Natural killer cell (primary cell): ENCODE data around the gene ARFGAP3. TPM values are rescaled to one million over a fixed set of nuclear protein-coding genes. Genes with fewer than 3 reads are reported as not detected.

Experiments used
- ATAC-seq, 3 donors: fragments of 150-1000 bp in 2 of 3; fragments of 200-7000 bp in 1 of 3; cut with Tn5 transposase; 1 replicate in 1 of 3; 2 replicates in 2 of 3; pipeline ENCODE4 v1.10.0; 2021; ENCODE audit warnings: mild to moderate bottlenecking in 2 of 3, moderate library complexity in 2 of 3
- DNase-seq, 2 donors: peaks; one replicate each; pipeline versions ENCODE4 v3.0.0 to v3.0.0-alpha.2; 2013 to 2021; ENCODE audit warnings: mixed read lengths in 1 of 2
- H3K27ac ChIP-seq: one replicate; pipeline ENCODE4 v1.5.1; 2013; ENCODE audit warnings: mild to moderate bottlenecking, low read length
- H3K27me3 ChIP-seq: one replicate; pipeline ENCODE4 v1.6.1; 2013; ENCODE audit warnings: low read length; ENCODE audit not compliant: control insufficient read depth, insufficient read depth
- H3K36me3 ChIP-seq: one replicate; pipeline ENCODE4 v1.6.1; 2013; ENCODE audit warnings: low read length; ENCODE audit not compliant: control insufficient read depth, insufficient read depth
- H3K4me1 ChIP-seq: one replicate; pipeline ENCODE4 v1.6.1; 2013; ENCODE audit warnings: low read length; ENCODE audit not compliant: control insufficient read depth, insufficient read depth
- H3K4me3 ChIP-seq: one replicate; pipeline ENCODE4 v1.5.1; 2013; ENCODE audit warnings: low read length
- H3K9me3 ChIP-seq: one replicate; pipeline ENCODE4 v1.6.1; 2013; ENCODE audit warnings: low read length; ENCODE audit not compliant: control insufficient read depth, insufficient read depth
- H3K27ac Mint-ChIP-seq, 2 donors: one replicate each; pipeline ENCODE4 v1.8.0; 2022; ENCODE audit warnings: mild to moderate bottlenecking in 2 of 2, mixed read lengths in 2 of 2, moderate library complexity in 1 of 2
- H3K27me3 Mint-ChIP-seq, 2 donors: one replicate each; pipeline ENCODE4 v1.8.0; 2022; ENCODE audit warnings: low read depth in 2 of 2, mixed read lengths in 2 of 2
- H3K36me3 Mint-ChIP-seq: one replicate; pipeline ENCODE4 v1.8.0; 2022; ENCODE audit warnings: mixed read lengths
- H3K4me1 Mint-ChIP-seq, 2 donors: one replicate each; pipeline ENCODE4 v1.8.0; 2022; ENCODE audit warnings: mixed read lengths in 2 of 2
- H3K4me3 Mint-ChIP-seq: one replicate; pipeline ENCODE4 v1.8.0; 2022; ENCODE audit warnings: mild to moderate bottlenecking, moderate library complexity, mixed read lengths
- H3K9me3 Mint-ChIP-seq, 2 donors: one replicate each; pipeline ENCODE4 v1.8.0; 2022; ENCODE audit warnings: mixed read lengths in 2 of 2
- WGBS: methylation state at CpG from one replicate; pipeline ENCODE4 v1.1.7; 2013; ENCODE audit warnings: missing lambda C conversion rate; ENCODE audit not compliant: insufficient coverage; 5-methylcytosine and 5-hydroxymethylcytosine counted together
- intact Hi-C: fragments of 100-400 bp; cut with micrococcal nuclease; formaldehyde crosslinking; loops from one replicate; pipeline ENCODE4 v1.14.2; 2022
- total RNA-seq, 4 donors: library from RNA; stranded (reverse); fragments of 120-200 nt in 1 of 4; gene quantifications; one replicate each; pipeline versions ENCODE4 v1.2.3 to v1.2.4, GENCODE V29; 2013 to 2022
- TF ChIP-seq, protein P1 (sequence below): fragments of 200-600 bp; IDR thresholded peaks from one replicate; pipeline ENCODE4 v1.8.0; 2022; ENCODE audit warnings: antibody characterized with exemption

The ARFGAP3 gene
- total RNA-seq, 3 donors from 2014 or later (not counting 1 experiment from before 2014, with no cell fraction given): 46.3 to 58.0 (median 53.8) TPM

DNA sequence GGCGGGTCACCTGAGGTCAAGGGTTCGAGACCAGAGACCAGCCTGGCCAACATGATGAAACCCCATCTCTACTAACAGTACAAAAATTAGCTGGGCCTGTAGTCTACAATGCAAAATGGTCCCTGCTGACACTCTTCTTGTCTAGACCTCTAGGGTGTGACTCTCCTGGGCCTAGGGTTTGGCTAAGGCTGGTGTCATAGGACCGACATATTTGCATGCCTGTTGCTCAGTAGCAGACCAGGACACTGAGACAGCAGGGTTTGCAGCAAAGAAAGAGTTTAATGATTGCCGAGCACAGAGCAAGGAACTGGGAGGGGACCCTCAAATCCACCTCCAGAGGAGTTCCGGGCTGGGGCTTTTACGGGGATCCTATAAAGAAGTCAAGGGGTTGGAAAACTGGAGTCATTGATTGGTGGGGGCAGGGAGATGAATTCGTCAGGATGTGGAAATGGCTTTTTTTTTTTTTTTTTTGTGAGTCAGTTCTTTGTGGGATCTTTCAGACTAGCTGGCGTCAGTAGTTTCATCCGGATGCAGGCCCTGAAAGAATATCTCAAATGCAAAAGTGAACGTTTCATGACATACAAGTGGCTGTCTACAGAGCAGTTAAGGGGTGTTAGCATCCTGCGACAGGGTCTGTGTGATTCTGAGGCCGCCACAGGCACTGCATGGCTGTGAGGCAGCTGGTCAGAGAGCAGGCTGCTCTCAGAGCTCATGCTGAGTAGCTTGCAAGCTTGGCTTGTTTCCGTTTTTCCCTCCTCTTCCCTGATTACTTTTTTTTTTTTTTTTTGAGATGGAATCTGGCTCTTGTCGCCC lies 109.2 kb downstream of the ARFGAP3 start:
- H3K27me3 ChIP-seq: no peaks in the 10 kb centered on the region
- no peaks in the 10 kb centered on the region for H3K9me3 ChIP-seq
- no peaks in the 10 kb centered on the region for H3K36me3 ChIP-seq
- DNase-seq (no peak), ATAC-seq (no peak)
- Mint-ChIP-seq H3K9me3 (no peaks in the 10 kb centered on the region), H3K4me3 (no peak overlapping the region), H3K27ac (no peak overlapping the region), H3K27me3 (no peaks in the 10 kb centered on the region), H3K4me1 (peaks cover 0 to 5% of the 10 kb centered on the region in 2 donors), H3K36me3 (no peaks in the 10 kb centered on the region)
- TF ChIP-seq, protein P1, sequence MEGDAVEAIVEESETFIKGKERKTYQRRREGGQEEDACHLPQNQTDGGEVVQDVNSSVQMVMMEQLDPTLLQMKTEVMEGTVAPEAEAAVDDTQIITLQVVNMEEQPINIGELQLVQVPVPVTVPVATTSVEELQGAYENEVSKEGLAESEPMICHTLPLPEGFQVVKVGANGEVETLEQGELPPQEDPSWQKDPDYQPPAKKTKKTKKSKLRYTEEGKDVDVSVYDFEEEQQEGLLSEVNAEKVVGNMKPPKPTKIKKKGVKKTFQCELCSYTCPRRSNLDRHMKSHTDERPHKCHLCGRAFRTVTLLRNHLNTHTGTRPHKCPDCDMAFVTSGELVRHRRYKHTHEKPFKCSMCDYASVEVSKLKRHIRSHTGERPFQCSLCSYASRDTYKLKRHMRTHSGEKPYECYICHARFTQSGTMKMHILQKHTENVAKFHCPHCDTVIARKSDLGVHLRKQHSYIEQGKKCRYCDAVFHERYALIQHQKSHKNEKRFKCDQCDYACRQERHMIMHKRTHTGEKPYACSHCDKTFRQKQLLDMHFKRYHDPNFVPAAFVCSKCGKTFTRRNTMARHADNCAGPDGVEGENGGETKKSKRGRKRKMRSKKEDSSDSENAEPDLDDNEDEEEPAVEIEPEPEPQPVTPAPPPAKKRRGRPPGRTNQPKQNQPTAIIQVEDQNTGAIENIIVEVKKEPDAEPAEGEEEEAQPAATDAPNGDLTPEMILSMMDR: no peak
- H3K4me3 ChIP-seq: no peak overlapping the region
- 87% methylated on average over 14 of the region's 14 CpGs for WGBS
- H3K27ac ChIP-seq: no peak overlapping the region
- intact Hi-C loops: no loop called here
- peaks cover 5% of the 10 kb centered on the region for H3K4me1 ChIP-seq

Other genes with a start within 250 kb of the ARFGAP3 start
- gene POLDIP3, start 242.4 kb downstream of the ARFGAP3 start, total RNA-seq: 10 to 100 TPM; 66.1 to 82.8 (median 70.8) TPM
- gene ATP5MGL, start 216.7 kb downstream of the ARFGAP3 start, total RNA-seq: 1 to 10 TPM; 4.5 to 6.4 (median 6.1) TPM
- 10 to 100 TPM; 55.7 to 72.6 (median 68.0) TPM for gene CYB5R3, start 207.9 kb downstream of the ARFGAP3 start, total RNA-seq
- under 1 TPM in 1 of 3 donors, not detected in 2; 0.26 TPM for gene A4GALT, start 136.4 kb downstream of the ARFGAP3 start, total RNA-seq
- 10 to 100 TPM; 37.1 to 48.5 (median 47.6) TPM for gene PACSIN2, start 157.9 kb upstream of the ARFGAP3 start, total RNA-seq
- gene TTLL1, start 232.1 kb upstream of the ARFGAP3 start, total RNA-seq: 1 to 10 TPM; 4.4 to 6.5 (median 6.0) TPM